ENCODE results near the gene CPB1.
"Not testable (repeated sequence)": the region's sequence is repeated elsewhere in the genome, so short reads cannot be mapped to it uniquely, and the experiment has no call there.

The CPB1 gene

GRCh38 chr3:148827585-148827984, at the start of gene CPB1:
TSS of gene CPB1 (plus strand) at chr3:148827811. CDS start at chr3:148827824, 13 bp downstream.
- DNase-seq (ENCODE audit: low spot score) = no peak

DNA sequence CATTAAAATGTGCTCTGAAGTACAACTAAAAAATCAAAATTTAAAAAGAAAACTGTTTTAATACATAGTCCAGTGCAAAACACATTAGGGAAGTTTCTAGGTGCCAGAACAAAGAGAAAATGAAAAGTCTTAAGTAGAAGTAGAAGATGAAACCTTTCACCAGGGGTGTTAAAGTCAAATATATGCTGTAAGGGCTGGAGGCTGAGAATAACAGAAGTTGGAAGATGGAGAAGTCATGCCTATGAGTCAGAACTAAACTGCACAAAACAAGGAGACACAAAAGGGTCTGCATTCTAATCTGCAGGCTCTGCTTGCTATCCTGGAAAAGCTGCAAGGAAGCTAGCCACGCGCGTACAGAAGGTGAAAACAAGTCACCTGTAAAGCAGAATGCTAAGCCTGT, 48.7 kb upstream of the CPB1 start:
- no peak for DNase-seq (ENCODE audit: low spot score)

DNA sequence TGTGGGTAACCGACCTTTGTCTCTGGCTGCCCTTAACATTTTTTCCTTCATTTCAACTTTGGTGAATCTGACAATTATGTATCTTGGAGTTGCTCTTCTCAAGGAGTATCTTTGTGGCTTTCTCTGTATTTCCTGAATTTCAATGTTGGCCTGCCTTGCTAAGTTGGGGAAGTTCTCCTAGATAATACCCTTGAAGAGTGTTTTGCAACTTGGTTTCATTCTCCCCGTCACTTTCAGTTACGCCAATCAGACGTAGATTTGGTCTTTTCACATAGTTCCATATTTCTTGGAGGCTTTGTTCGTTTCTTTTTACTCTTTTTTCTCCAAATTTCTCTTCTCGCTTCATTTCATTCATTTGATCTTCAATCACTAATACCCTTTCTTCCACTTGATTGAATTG, 42.6 kb upstream of the CPB1 start:
- not testable (repeated sequence) for DNase-seq (ENCODE audit: low spot score)

GRCh38 chr3:148786159-148786558, 41.5 kb upstream of the CPB1 start:
- DNase-seq (ENCODE audit: low spot score) = not testable (repeated sequence)

GRCh38 chr3:148789146-148789545, 38.5 kb upstream of the CPB1 start:
- DNase-seq (ENCODE audit: low spot score) = no peak

DNA sequence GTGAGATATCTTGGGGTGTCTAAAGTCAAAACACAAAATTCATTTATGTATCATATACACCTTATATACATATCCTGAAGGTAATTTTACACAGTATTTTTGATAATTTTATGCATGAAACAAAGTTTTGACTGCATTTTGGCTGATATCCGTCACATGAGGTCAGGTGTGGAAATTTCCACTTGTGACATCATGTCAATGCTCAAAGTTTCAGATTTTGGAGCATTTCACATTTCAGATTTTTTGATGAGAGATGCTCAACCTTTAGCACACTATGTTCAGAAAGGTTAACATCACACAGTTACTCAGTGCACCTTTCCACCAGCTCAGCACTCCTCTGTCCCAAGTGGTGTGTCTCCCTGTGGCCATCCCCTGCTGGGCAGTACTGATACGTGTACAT, 37.7 kb upstream of the CPB1 start:
- no peak for DNase-seq (ENCODE audit: low spot score)

- no peak for DNase-seq (ENCODE audit: low spot score)
Measured at GRCh38 chr3:148790370-148790769, 37.2 kb upstream of the CPB1 start.

DNA sequence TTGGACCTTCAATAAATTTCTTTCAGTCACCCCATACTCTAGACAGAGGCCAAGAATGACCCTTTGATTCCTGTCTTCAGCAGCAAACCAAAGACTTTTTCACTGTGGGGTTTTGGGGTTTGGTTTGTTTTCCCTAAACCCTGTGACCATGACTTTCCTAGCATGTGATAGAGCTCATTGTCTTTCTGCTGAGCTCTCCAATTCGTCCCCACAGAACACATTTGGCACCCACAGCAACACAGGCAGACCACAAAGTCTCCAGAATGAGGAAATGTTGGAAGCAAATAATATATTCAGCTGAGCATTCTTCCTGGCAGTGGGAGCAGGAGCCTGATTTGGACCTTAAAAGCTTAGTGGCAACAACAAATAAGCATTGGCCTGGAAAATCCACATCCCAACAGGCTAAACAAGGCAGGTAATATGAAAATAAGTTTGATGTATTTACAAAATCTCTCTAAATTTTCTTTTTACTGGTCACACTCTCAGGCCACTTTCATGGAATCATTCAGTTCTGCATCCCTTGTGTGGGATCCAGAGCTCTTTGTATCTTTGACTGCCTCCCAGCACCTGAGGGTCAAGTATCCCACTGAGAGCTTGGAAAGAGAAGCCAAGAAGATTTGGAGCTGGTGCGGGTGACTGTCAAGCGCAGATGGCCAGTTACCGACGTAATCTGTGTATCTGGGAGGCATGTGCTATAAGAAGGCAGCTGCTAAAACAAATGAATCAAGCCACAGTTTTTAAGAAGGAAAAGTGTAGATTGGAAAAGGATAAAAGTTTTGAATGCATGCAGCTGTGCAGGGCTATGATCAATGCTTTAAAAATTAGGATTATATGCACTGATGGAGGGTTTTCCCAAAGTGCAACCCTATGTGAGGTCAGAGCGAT, 36.5 kb upstream of the CPB1 start:
- DNase-seq (ENCODE audit: low spot score) = no peak

- DNase-seq (ENCODE audit: low spot score) = no peak
Measured at GRCh38 chr3:148791920-148792319, 35.7 kb upstream of the CPB1 start.

DNA sequence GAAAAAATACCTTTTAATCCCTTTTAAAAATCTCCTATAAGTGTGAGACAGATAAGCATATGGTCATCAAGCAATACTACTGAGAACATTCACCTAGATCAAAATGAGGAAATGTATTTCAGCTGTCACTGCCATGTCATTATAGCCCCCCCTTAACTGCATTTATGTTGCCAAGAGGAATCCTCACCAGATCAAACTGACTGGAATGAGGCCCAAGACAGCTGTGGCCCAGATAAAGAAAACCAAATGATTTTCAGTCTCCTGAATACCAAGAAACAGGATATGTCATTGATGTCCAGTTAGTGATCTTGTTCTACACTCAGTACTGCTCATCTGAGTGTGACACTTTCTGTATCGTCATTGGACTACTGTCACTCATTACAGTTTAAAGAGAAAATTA, 35.1 kb upstream of the CPB1 start:
- no peak for DNase-seq (ENCODE audit: low spot score)

DNA sequence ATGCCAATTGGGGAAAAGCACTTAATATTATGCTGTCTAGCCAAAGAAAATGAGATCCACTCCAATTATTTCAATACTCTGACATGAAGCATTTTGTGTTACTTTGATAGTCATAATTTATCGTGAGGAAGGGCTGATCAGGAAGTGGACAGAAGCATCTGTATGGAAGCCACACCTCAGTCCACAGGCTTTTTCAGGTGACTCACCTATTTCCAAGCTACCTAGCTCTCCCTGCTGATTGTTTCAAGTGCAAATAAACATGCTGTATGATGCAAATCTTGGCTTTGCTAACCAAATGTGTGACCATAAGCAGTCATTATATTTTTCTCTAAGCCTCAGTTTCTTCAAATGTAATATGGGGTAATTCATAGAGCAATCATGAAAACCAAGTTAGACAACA, 30.8 kb upstream of the CPB1 start:
- DNase-seq (ENCODE audit: low spot score) = no peak

DNA sequence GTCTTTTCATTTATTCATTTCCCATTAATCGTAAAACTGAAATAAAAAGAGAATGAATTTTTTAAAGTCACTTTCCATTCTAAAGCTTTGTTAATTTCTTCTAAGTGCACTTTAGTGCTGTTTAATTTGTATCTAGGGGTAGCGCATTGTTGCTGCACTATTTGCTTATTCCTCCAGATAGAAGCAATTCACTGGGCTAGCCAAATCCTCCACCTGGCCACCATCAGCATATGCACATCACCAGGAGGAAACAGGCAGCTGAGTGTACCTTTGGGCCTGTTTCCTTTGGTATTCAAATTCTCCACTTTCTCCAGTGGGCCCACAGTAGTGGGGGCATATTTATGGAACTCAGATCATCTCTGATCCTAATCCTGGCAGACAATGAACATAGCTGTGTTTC, 29.8 kb upstream of the CPB1 start:
- no peak for DNase-seq (ENCODE audit: low spot score)

- no peak for DNase-seq (ENCODE audit: low spot score)
Measured at GRCh38 chr3:148800414-148800813, 27.2 kb upstream of the CPB1 start.

GRCh38 chr3:148809835-148810234, 17.8 kb upstream of the CPB1 start:
- DNase-seq (ENCODE audit: low spot score) = no peak

- DNase-seq (ENCODE audit: low spot score) = no peak
Measured at GRCh38 chr3:148815316-148816110, 12.1 kb upstream of the CPB1 start.

GRCh38 chr3:148816427-148816826, 11.2 kb upstream of the CPB1 start:
- no peak for DNase-seq (ENCODE audit: low spot score)

DNA sequence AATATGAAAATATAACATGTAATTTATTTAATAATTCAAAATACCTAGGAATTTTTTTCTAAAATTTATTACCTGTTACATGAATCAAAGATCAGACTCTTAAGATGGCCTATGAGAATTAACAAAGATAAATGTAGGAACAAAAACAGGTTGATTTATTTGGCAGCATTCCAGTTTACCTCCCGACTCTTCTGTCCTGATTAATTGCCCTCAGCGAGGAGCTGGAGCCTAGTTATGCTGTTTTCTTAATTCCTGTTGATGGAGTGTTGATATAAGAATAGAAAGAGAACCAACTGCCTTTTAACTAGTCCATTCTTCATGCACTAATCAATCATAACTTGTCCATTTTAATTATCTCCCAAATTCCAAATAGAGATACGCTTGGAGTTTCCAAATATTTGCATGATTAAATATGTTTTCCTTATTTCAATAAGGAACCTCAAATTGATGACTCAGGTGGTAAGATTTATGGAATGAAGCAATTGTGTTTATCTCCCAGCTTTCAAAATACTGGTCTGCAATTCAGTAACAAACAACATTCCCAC, 10.6 kb upstream of the CPB1 start:
- no peak for DNase-seq (ENCODE audit: low spot score)

GRCh38 chr3:148820361-148821245, 7.0 kb upstream of the CPB1 start:
- no peak for DNase-seq (ENCODE audit: low spot score)

DNA sequence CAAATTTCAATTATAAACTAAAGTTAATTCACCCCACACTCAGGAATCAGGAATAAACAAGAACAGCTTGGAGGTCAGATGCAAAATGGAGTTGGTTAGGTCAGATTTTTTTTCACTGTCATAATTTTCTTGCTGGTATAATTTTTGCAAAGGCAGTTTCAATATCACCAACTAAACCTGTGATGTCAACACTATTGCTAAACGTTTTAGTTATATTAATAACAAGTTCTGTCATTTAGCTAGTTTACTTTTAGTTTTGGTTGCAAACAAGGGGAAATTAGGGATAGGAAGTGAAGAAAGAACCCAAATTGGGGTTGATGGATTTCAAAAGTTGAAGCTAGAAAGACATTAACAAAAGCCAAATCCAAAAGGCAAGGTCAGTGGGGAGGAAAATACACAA, 4.6 kb upstream of the CPB1 start:
- DNase-seq (ENCODE audit: low spot score) = no peak

DNA sequence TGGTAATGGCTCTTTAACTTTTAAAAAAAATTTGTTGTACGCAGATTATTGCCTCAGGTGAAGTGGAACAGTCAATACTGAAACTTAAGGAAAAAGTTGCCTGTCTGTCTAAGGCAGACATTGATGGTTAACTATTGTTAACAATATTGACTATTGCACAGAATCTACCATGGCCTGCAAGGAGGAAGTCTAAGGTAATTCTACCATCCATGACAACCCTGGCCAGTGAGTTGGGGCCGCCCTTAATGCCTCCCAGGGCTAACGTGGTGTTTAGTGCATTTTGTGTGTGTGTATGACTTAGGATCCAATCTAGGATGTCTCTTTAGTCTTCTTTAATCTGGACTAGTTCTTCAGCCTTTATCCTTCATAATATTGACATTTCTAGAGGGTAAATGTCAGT, 2.1 kb upstream of the CPB1 start:
- no peak for DNase-seq (ENCODE audit: low spot score)

- DNase-seq (ENCODE audit: low spot score) = no peak
Measured at GRCh38 chr3:148828136-148828690, 602 bp downstream of the CPB1 start.

DNA sequence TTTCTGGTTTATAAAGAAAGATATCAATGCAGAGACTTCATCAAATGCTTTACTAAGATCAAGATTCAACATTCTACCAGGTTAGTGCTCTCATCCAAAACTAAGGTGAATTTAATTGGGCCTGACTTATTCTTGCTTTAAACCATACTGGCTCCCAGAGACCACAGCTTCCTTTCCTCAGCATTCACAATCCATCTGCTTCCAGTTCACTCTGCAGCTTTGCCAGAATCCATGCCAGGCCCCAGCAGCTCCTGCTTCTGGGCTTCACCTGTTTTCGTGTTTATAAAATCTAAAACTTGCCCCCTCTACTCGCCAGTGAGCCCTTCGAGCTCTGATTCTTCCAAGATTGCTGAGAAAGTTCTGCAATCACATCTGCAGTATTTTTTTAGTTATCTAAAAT, 2.3 kb downstream of the CPB1 start:
- DNase-seq (ENCODE audit: low spot score) = no peak

Data from iPS-NIHi11 (cell line).